ENCODE data around the gene SPTBN1. TPM values are rescaled to one million over a fixed set of nuclear protein-coding genes. Genes with fewer than 3 reads are reported as not detected.
"Not testable (repeated sequence)": the region's sequence is repeated elsewhere in the genome, so short reads cannot be mapped to it uniquely, and the experiment has no call there.

SPTBN1 gene
- total RNA-seq, 1 experiment from 2014 or later, result 146 TPM

- H3K27me3 ChIP-seq (replicated peaks; ENCODE audit: insufficient read depth, low read depth, low read length, poor library complexity), result no peaks in the 10 kb centered on the region
- peaks cover 17% of the 10 kb centered on the region for H3K4me1 ChIP-seq (ENCODE audit: insufficient read depth, low read length, poor library complexity, severe bottlenecking)
- H3K36me3 ChIP-seq (ENCODE audit: insufficient read depth, low read length, poor library complexity, severe bottlenecking), result no peaks in the 10 kb centered on the region
- BruUV-seq (replicated peaks), result no TSS peak
- CTCF ChIA-PET, result no interaction called here
- POLR2A ChIA-PET (ENCODE audit: low non-redundant PET), result no interaction called here
- H3K4me3 ChIP-seq (ENCODE audit: low read depth, low read length, poor library complexity, severe bottlenecking), result no peak overlapping the region
- intact Hi-C loops (cut with micrococcal nuclease; ENCODE audit: unreplicated experiment), result no loop called here
- no peak for TF ChIP-seq CTCF (conservative IDR thresholded peaks at IDR 0.05; ENCODE audit: low read depth, low read length)
- TF ChIP-seq EZH2 (IDR thresholded peaks at IDR 0.05; ENCODE audit: borderline replicate concordance, low read depth, low read length, poor library complexity, severe bottlenecking), result no peak
- H3K9me3 ChIP-seq (ENCODE audit: low read depth, low read length, poor library complexity, severe bottlenecking), result no peaks in the 10 kb centered on the region
- DNase-seq (ENCODE audit: low spot score), result no peak
- H3K27ac ChIP-seq (ENCODE audit: low read depth, low read length, poor library complexity, severe bottlenecking), result no peak overlapping the region
Observed at GRCh38 chr2:54514822-54515569, 58.9 kb downstream of the SPTBN1 start.

- peaks cover 20% of the 10 kb centered on the region for H3K4me1 ChIP-seq (ENCODE audit: insufficient read depth, low read length, poor library complexity, severe bottlenecking)
- H3K27ac ChIP-seq (ENCODE audit: low read depth, low read length, poor library complexity, severe bottlenecking), result no peak overlapping the region
- H3K4me3 ChIP-seq (ENCODE audit: low read depth, low read length, poor library complexity, severe bottlenecking), result no peak overlapping the region
- TF ChIP-seq CTCF (conservative IDR thresholded peaks at IDR 0.05; ENCODE audit: low read depth, low read length) (no peak), EZH2 (IDR thresholded peaks at IDR 0.05; ENCODE audit: borderline replicate concordance, low read depth, low read length, poor library complexity, severe bottlenecking) (no peak)
- no peak for DNase-seq (ENCODE audit: low spot score)
- POLR2A ChIA-PET (ENCODE audit: low non-redundant PET), result no interaction called here
- no peaks in the 10 kb centered on the region for H3K27me3 ChIP-seq (replicated peaks; ENCODE audit: insufficient read depth, low read depth, low read length, poor library complexity)
- H3K36me3 ChIP-seq (ENCODE audit: insufficient read depth, low read length, poor library complexity, severe bottlenecking), result no peaks in the 10 kb centered on the region
- no peaks in the 10 kb centered on the region for H3K9me3 ChIP-seq (ENCODE audit: low read depth, low read length, poor library complexity, severe bottlenecking)
- BruUV-seq (replicated peaks), result no TSS peak
- intact Hi-C loops (cut with micrococcal nuclease; ENCODE audit: unreplicated experiment), result no loop called here
- CTCF ChIA-PET, result no interaction called here
Observed at GRCh38 chr2:54516842-54517241, 60.7 kb downstream of the SPTBN1 start.

DNA sequence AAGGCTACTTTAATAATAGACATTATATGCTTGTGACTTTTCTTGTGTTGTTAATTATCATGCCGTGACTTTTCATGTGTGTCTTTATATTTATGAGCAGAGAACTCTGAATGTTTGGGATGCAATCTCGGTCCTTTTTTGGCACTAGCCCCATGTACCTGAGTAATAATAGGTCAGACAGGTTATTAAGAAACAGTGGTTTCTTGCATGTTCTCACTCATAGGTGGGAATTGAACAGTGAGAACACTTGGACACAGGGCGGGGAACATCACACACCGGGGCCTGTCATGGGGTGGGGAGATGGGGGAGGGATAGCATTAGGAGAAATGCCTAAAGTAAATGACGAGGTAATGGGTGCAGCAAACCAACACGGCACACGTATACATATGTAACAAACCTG, 61.9 kb downstream of the SPTBN1 start:
- H3K27me3 ChIP-seq (replicated peaks; ENCODE audit: insufficient read depth, low read depth, low read length, poor library complexity); H3K4me3 ChIP-seq (ENCODE audit: low read depth, low read length, poor library complexity, severe bottlenecking); POLR2A ChIA-PET (ENCODE audit: low non-redundant PET); BruUV-seq (replicated peaks); H3K27ac ChIP-seq (ENCODE audit: low read depth, low read length, poor library complexity, severe bottlenecking); intact Hi-C loops (cut with micrococcal nuclease; ENCODE audit: unreplicated experiment); H3K9me3 ChIP-seq (ENCODE audit: low read depth, low read length, poor library complexity, severe bottlenecking); DNase-seq (ENCODE audit: low spot score); CTCF ChIA-PET; H3K36me3 ChIP-seq (ENCODE audit: insufficient read depth, low read length, poor library complexity, severe bottlenecking): not testable (repeated sequence)
- peaks cover 15% of the 10 kb centered on the region for H3K4me1 ChIP-seq (ENCODE audit: insufficient read depth, low read length, poor library complexity, severe bottlenecking)

- no peak for DNase-seq (ENCODE audit: low spot score)
- Histone ChIP-seq H3K4me1 (ENCODE audit: insufficient read depth, low read length, poor library complexity, severe bottlenecking) (peaks cover 17% of the 10 kb centered on the region), H3K9me3 (ENCODE audit: low read depth, low read length, poor library complexity, severe bottlenecking) (no peaks in the 10 kb centered on the region), H3K27me3 (replicated peaks; ENCODE audit: insufficient read depth, low read depth, low read length, poor library complexity) (no peaks in the 10 kb centered on the region), H3K36me3 (ENCODE audit: insufficient read depth, low read length, poor library complexity, severe bottlenecking) (no peaks in the 10 kb centered on the region), H3K27ac (ENCODE audit: low read depth, low read length, poor library complexity, severe bottlenecking) (no peak overlapping the region), H3K4me3 (ENCODE audit: low read depth, low read length, poor library complexity, severe bottlenecking) (no peak overlapping the region)
- ChIA-PET CTCF (no interaction called here), POLR2A (ENCODE audit: low non-redundant PET) (no interaction called here)
- BruUV-seq (replicated peaks), result no TSS peak
- intact Hi-C loops (cut with micrococcal nuclease; ENCODE audit: unreplicated experiment), result no loop called here
- TF ChIP-seq CTCF (conservative IDR thresholded peaks at IDR 0.05; ENCODE audit: low read depth, low read length), result no peak
- no peak for TF ChIP-seq EZH2 (IDR thresholded peaks at IDR 0.05; ENCODE audit: borderline replicate concordance, low read depth, low read length, poor library complexity, severe bottlenecking)
Observed at GRCh38 chr2:54518430-54518829, 62.3 kb downstream of the SPTBN1 start.

Data from A673 (cell line).